HepG2 (cell line): ENCODE data around the gene SLC35D2. TPM values are rescaled to one million over a fixed set of nuclear protein-coding genes. Genes with fewer than 3 reads are reported as not detected.

Experiments used
- ATAC-seq: fragments of 200-7000 bp; cut with Tn5 transposase; 3 replicates; pipeline ENCODE4 v1.9.1; 2020; ENCODE audit warnings: mild to moderate bottlenecking, moderate library complexity
- BruUV-seq: library from RNA; stranded (reverse); fragments of 400-500 nt; replicated peaks from 2 replicates; lab custom pipeline; 2021; lab: Mats Ljungman, UMichigan
- CTCF ChIA-PET: fragments of 300-600 bp; formaldehyde crosslinking; extraction: SDS; loops from one replicate; lab custom pipeline; 2021; ENCODE audit warnings: low total read pairs, inconsistent platforms, low intra/inter-chr PET ratio; lab: Yijun Ruan, JAX
- POLR2A ChIA-PET: fragments of 350-600 bp; sonication (Branson Sonifier 250); formaldehyde crosslinking; loops from one replicate; lab custom pipeline; 2020; ENCODE audit warnings: antibody characterized with exemption, inconsistent platforms; lab: Yijun Ruan, JAX
- DNase-seq: peaks from one replicate; pipeline ENCODE4 v3.0.0-alpha.2; 2015; ENCODE audit warnings: low spot score
- FAIRE-seq: peaks from 3 replicates; lab custom pipeline; 2011; peaks lifted over from hg19 to GRCh38; lab: Jason Lieb, UNC
- H2AFZ ChIP-seq: one replicate; pipeline ENCODE4 v1.6.1; 2011; ENCODE audit warnings: low read length, inconsistent platforms
- H3K27ac ChIP-seq: fragments of 300-600 bp; 3 replicates; pipeline ENCODE4 v1.8.0; 2011; ENCODE audit warnings: mixed run types, mild to moderate bottlenecking, mixed read lengths, low read length, inconsistent platforms; ENCODE audit not compliant: insufficient read depth; ENCODE audit errors: extremely low read length
- H3K27me3 ChIP-seq, 2 experiments: fragments of 200-600 bp in 1 of 2; 2 replicates in 1 of 2; 3 replicates in 1 of 2; pipeline versions ENCODE4 v1.6.0 to v1.8.0; 2011; ENCODE audit warnings: low read length in 2 of 2, mild to moderate bottlenecking in 2 of 2, moderate library complexity in 2 of 2, inconsistent platforms in 1 of 2; ENCODE audit not compliant: insufficient read depth in 2 of 2, control insufficient read depth in 1 of 2
- H3K36me3 ChIP-seq, 2 experiments: fragments of 200-600 bp in 1 of 2; replicated peaks in 1 of 2; 2 replicates in 1 of 2; 3 replicates in 1 of 2; pipeline versions ENCODE4 v1.5.1 to v1.8.0; 2011; ENCODE audit warnings: low read length in 2 of 2, inconsistent platforms in 1 of 2; ENCODE audit not compliant: insufficient read depth in 2 of 2, control insufficient read depth in 1 of 2
- H3K4me1 ChIP-seq: 2 replicates; pipeline ENCODE4 v1.5.1; 2012; ENCODE audit warnings: low read length, inconsistent platforms; ENCODE audit not compliant: insufficient read depth
- H3K4me2 ChIP-seq: 2 replicates; pipeline ENCODE4 v1.6.0; 2011; ENCODE audit warnings: low read depth, low read length, inconsistent platforms
- H3K4me3 ChIP-seq, 3 experiments: fragments of 200-600 bp in 1 of 3; sonication (generic), shearing (Covaris generic) in 1 of 3; replicated peaks in 1 of 3; 2 replicates each; pipeline ENCODE4 v1.5.1; 2011 to 2016; ENCODE audit warnings: low read length in 3 of 3, inconsistent platforms in 2 of 3, low read depth in 2 of 3, mild to moderate bottlenecking in 2 of 3, control low read depth in 1 of 3, mixed read lengths in 1 of 3; ENCODE audit not compliant: insufficient read depth in 1 of 3
- H3K79me2 ChIP-seq: one replicate; pipeline ENCODE4 v1.6.1; 2011; ENCODE audit warnings: low read length, inconsistent platforms; ENCODE audit not compliant: insufficient read depth
- H3K9ac ChIP-seq: 2 replicates; pipeline ENCODE4 v1.6.0; 2011; ENCODE audit warnings: mild to moderate bottlenecking, low read depth, low read length, inconsistent platforms; ENCODE audit not compliant: insufficient read depth
- H3K9me3 ChIP-seq: 2 replicates; pipeline ENCODE4 v1.5.1; 2012; ENCODE audit warnings: mild to moderate bottlenecking, low read length
- H4K20me1 ChIP-seq: 2 replicates; pipeline ENCODE4 v1.6.0; 2011; ENCODE audit warnings: inconsistent platforms, mild to moderate bottlenecking, low read length, moderate library complexity; ENCODE audit not compliant: insufficient read depth
- FOXO1 ChIP-seq: sonication (generic); formaldehyde crosslinking; IDR thresholded peaks from 2 replicates; pipeline ENCODE4 v1.4.0; 2020; ENCODE audit warnings: missing genetic modification reagents
- HNRNPLL ChIP-seq: fragments of 200-400 bp; formaldehyde crosslinking; IDR thresholded peaks from 2 replicates; pipeline ENCODE4 v1.6.1; 2017; ENCODE audit warnings: mild to moderate bottlenecking, low read depth, low read length; ENCODE audit not compliant: poor library complexity, severe bottlenecking
- MEIS2 ChIP-seq: sonication (generic); formaldehyde crosslinking; IDR thresholded peaks from 2 replicates; pipeline ENCODE4 v1.9.0; 2021; ENCODE audit warnings: mild to moderate bottlenecking, missing genetic modification reagents
- RXRA ChIP-seq: sonication (generic); formaldehyde crosslinking; IDR thresholded peaks from 2 replicates; pipeline ENCODE4 v1.5.1; 2020; ENCODE audit warnings: missing genetic modification reagents
- ZBTB40 ChIP-seq, 2 experiments: fragments of 450-650 bp in 1 of 2; sonication (generic) in 1 of 2; formaldehyde crosslinking in 1 of 2; IDR thresholded peaks; 2 replicates each; pipeline versions ENCODE4 v1.6.1 to v1.8.0; 2016 to 2022; ENCODE audit warnings: antibody characterized with exemption in 1 of 2, mild to moderate bottlenecking in 1 of 2, missing genetic modification reagents in 1 of 2
- ZFP91 ChIP-seq: sonication (generic); formaldehyde crosslinking; IDR thresholded peaks from 2 replicates; pipeline ENCODE4 v1.9.0; 2022; ENCODE audit warnings: missing genetic modification reagents, mild to moderate bottlenecking, borderline replicate concordance
- ZNF224 ChIP-seq: sonication (generic); formaldehyde crosslinking; IDR thresholded peaks from 2 replicates; pipeline ENCODE4 v1.5.0; 2020; ENCODE audit warnings: mild to moderate bottlenecking, missing genetic modification reagents
- ZNF773 ChIP-seq: sonication (generic); formaldehyde crosslinking; IDR thresholded peaks from 2 replicates; pipeline ENCODE4 v1.4.0; 2020; ENCODE audit warnings: missing genetic modification reagents, borderline replicate concordance
- ZNF788 ChIP-seq: sonication (generic); formaldehyde crosslinking; IDR thresholded peaks from 2 replicates; pipeline ENCODE4 v1.5.0; 2020; ENCODE audit warnings: mild to moderate bottlenecking, missing genetic modification reagents, borderline replicate concordance
- ZXDC ChIP-seq: sonication (generic); formaldehyde crosslinking; IDR thresholded peaks from 2 replicates; pipeline ENCODE4 v1.5.0; 2020; ENCODE audit warnings: mild to moderate bottlenecking, missing genetic modification reagents
- in situ Hi-C: cut with HindIII; loops from 2 replicates; pipeline ENCODE4 v1.10.0; 2017; ENCODE audit warnings: low pct_unique_long_range_greater_than_20kb; ENCODE audit not compliant: extremely low pct_ligation_motif_present
- intact Hi-C: fragments of 100-400 bp; cut with micrococcal nuclease; formaldehyde crosslinking; loops from one replicate; pipeline ENCODE4 v1.10.0; 2022; ENCODE audit not compliant: unreplicated experiment
- polyA plus RNA-seq, 8 experiments: library from polyadenylated mRNA; depleted of rRNA in 3 of 8; stranded (reverse) in 7 of 8; unstranded in 1 of 8; fragments of >200 nt; fragmentation: Illumina TruSeq in 4 of 8; extraction: Trizol in 4 of 8; gene quantifications; 2 replicates each; pipeline versions ENCODE4 v1.2.1 to v1.2.3, GENCODE V29; 2011 to 2016; ENCODE audit warnings: low read depth in 4 of 8, missing spikeins in 1 of 8, mixed read lengths in 1 of 8; ENCODE audit not compliant: insufficient read depth in 1 of 8
- total RNA-seq, 5 experiments: library from RNA; depleted of rRNA; stranded (reverse); fragments of >200 nt; fragmentation: Illumina TruSeq; extraction: Trizol; gene quantifications; 2 replicates each; pipeline ENCODE4 v1.2.3, GENCODE V29; 2016; ENCODE audit warnings: low read depth in 1 of 5

The SLC35D2 gene
- total and polyA plus RNA-seq, 2 of the 13 experiments (the other 11 are each of a cell fraction or from before 2014, with no cell fraction given), result 96.2 to 103 TPM

GRCh38 chr9:96304230-96304629, 79.3 kb downstream of the SLC35D2 start:
- no peak overlapping the region for H3K27ac ChIP-seq
- intact Hi-C loops (no loop called here), in situ Hi-C loops (no loop called here)
- no peaks in the 10 kb centered on the region for H3K9me3 ChIP-seq
- 0 out of 5 replicates have a peak, but pooled peaks cover 0 to 1% of the 10 kb centered on the region in 2 experiments for H3K27me3 ChIP-seq
- POLR2A ChIA-PET, result no interaction called here
- BruUV-seq, result no TSS peak
- no peak for TF ChIP-seq ZBTB40 (IDR thresholded peaks at IDR 0.05)
- no peak for TF ChIP-seq ZBTB40 (CRISPR knock-in tag; IDR thresholded peaks at IDR 0.05)
- TF ChIP-seq RXRA (CRISPR knock-in tag), result no peak
- TF ChIP-seq MEIS2, result no peak
- TF ChIP-seq ZXDC (CRISPR knock-in tag), result no peak
- no peak for TF ChIP-seq HNRNPLL
- no peak for TF ChIP-seq ZNF788 (CRISPR knock-in tag)
- no peak for TF ChIP-seq ZNF224 (CRISPR knock-in tag)
- TF ChIP-seq ZNF773 (CRISPR knock-in tag), result no peak
- TF ChIP-seq ZFP91 (CRISPR knock-in tag), result no peak
- TF ChIP-seq FOXO1 (CRISPR knock-in tag), result no peak
- FAIRE-seq (no peak), ATAC-seq (no peak), DNase-seq (no peak)
- no peak overlapping the region for H2AFZ ChIP-seq
- no peak overlapping the region for H3K4me2 ChIP-seq
- no peak overlapping the region for H3K9ac ChIP-seq
- no peaks in the 10 kb centered on the region for H3K79me2 ChIP-seq
- CTCF ChIA-PET, result no interaction called here
- H3K4me1 ChIP-seq, result no peaks in the 10 kb centered on the region
- H3K4me3 ChIP-seq, result no peak overlapping the region
- no peaks in the 10 kb centered on the region for H3K36me3 ChIP-seq
- H4K20me1 ChIP-seq, result no peaks in the 10 kb centered on the region
